ENCODE measurements around the gene SEC61A2. TPM values are rescaled to one million over a fixed set of nuclear protein-coding genes. Genes with fewer than 3 reads are reported as not detected.

The SEC61A2 gene
- total and polyA plus RNA-seq, 2 donors (not counting 1 experiment from before 2014, with no cell fraction given): 10.7 to 20.2 TPM

- H3K27ac ChIP-seq (ENCODE audit: low read length in 2 of 2): no peak overlapping the region
- H3K36me3 ChIP-seq (replicated peaks in 1 of 2; ENCODE audit: control extremely low read depth in 1 of 2, control insufficient read depth in 1 of 2, extremely low read depth in 1 of 2, insufficient read depth in 2 of 2, low read length in 1 of 2): peaks cover 6 to 33% of the 10 kb centered on the region in 2 experiments
- TF ChIP-seq EZH2 (IDR thresholded peaks at IDR 0.05; ENCODE audit: borderline replicate concordance, insufficient read depth, low read depth, low read length, poor library complexity, severe bottlenecking) (no peak), CTCF (IDR thresholded peaks at IDR 0.05) (no peak)
- no peaks in the 10 kb centered on the region for H3K9me3 ChIP-seq (ENCODE audit: control extremely low read depth in 1 of 3, control insufficient read depth in 2 of 3, insufficient read depth in 1 of 3, low read length in 2 of 3)
- intact Hi-C loops (cut with micrococcal nuclease): no loop called here
- H3K4me3 ChIP-seq (ENCODE audit: control extremely low read depth in 1 of 5, extremely low read depth in 1 of 5, insufficient read depth in 1 of 5, low read depth in 2 of 5, low read length in 4 of 5): no peak overlapping the region
- H4K20me1 ChIP-seq (ENCODE audit: control insufficient read depth, insufficient read depth, low read length, poor library complexity, severe bottlenecking): peaks cover 8% of the 10 kb centered on the region
- 78% methylated on average over 6 of the region's 8 CpGs for WGBS (ENCODE audit: insufficient coverage)
- H3K4me1 ChIP-seq (ENCODE audit: control insufficient read depth in 2 of 2, insufficient read depth in 2 of 2, low read length in 2 of 2): no peaks in the 10 kb centered on the region
- no peak for ATAC-seq (ENCODE audit: low read depth)
- ChIA-PET POLR2A (interaction anchor here (0.6 kb wide), 1 partner anchor 142 kb away, joined by 8 read pairs; no protein-coding TSS in a partner anchor), CTCF (interaction anchor here (0.7 kb wide), 1 partner anchor 220 kb away, joined by 4 read pairs; no protein-coding TSS in a partner anchor)
- no peak overlapping the region for H3K4me3 Mint-ChIP-seq
- DNase-seq: no peak
- H3K27me3 ChIP-seq (replicated peaks in 1 of 4; ENCODE audit: control extremely low read depth in 1 of 4, control insufficient read depth in 3 of 4, insufficient read depth in 4 of 4, low read length in 3 of 4): no peaks in the 10 kb centered on the region
- H3K79me2 ChIP-seq (ENCODE audit: control insufficient read depth, insufficient read depth, low read length): peaks cover 46% of the 10 kb centered on the region
- no peak overlapping the region for H3K9ac ChIP-seq (ENCODE audit: low read length)
- peaks cover 5% of the 10 kb centered on the region for H3K4me1 Mint-ChIP-seq
- no peaks in the 10 kb centered on the region for H3K9me3 Mint-ChIP-seq (ENCODE audit: insufficient read depth)
- no peak overlapping the region for H3K27ac Mint-ChIP-seq
- no peak overlapping the region for H3K4me2 ChIP-seq (replicated peaks; ENCODE audit: low read depth, low read length, poor library complexity, severe bottlenecking)
- no peak overlapping the region for H2AFZ ChIP-seq (ENCODE audit: insufficient read depth, low read depth, low read length, poor library complexity, severe bottlenecking)
- no peaks in the 10 kb centered on the region for H3K27me3 Mint-ChIP-seq
Observed at GRCh38 chr10:12186323-12186722, 56.8 kb downstream of the SEC61A2 start.

GRCh38 chr10:12187321-12187905 is 57.9 kb downstream of the SEC61A2 start:
- intact Hi-C loops (cut with micrococcal nuclease): no loop called here
- DNase-seq: no peak
- ChIA-PET POLR2A (no interaction called here), CTCF (no interaction called here)
- Histone ChIP-seq H3K9me3 (ENCODE audit: control extremely low read depth in 1 of 3, control insufficient read depth in 2 of 3, insufficient read depth in 1 of 3, low read length in 2 of 3) (no peaks in the 10 kb centered on the region), H3K27me3 (replicated peaks in 1 of 4; ENCODE audit: control extremely low read depth in 1 of 4, control insufficient read depth in 3 of 4, insufficient read depth in 4 of 4, low read length in 3 of 4) (no peaks in the 10 kb centered on the region), H3K36me3 (replicated peaks in 1 of 2; ENCODE audit: control extremely low read depth in 1 of 2, control insufficient read depth in 1 of 2, extremely low read depth in 1 of 2, insufficient read depth in 2 of 2, low read length in 1 of 2) (peaks cover 6 to 33% of the 10 kb centered on the region in 2 experiments), H2AFZ (ENCODE audit: insufficient read depth, low read depth, low read length, poor library complexity, severe bottlenecking) (no peak overlapping the region), H3K4me1 (ENCODE audit: control insufficient read depth in 2 of 2, insufficient read depth in 2 of 2, low read length in 2 of 2) (no peaks in the 10 kb centered on the region), H4K20me1 (ENCODE audit: control insufficient read depth, insufficient read depth, low read length, poor library complexity, severe bottlenecking) (peaks cover 15% of the 10 kb centered on the region), H3K4me3 (ENCODE audit: control extremely low read depth in 1 of 5, extremely low read depth in 1 of 5, insufficient read depth in 1 of 5, low read depth in 2 of 5, low read length in 4 of 5) (no peak overlapping the region), H3K27ac (ENCODE audit: low read length in 2 of 2) (no peak overlapping the region), H3K79me2 (ENCODE audit: control insufficient read depth, insufficient read depth, low read length) (peaks cover 56% of the 10 kb centered on the region), H3K9ac (ENCODE audit: low read length) (no peak overlapping the region), H3K4me2 (replicated peaks; ENCODE audit: low read depth, low read length, poor library complexity, severe bottlenecking) (no peak overlapping the region)
- Mint-ChIP-seq H3K9me3 (ENCODE audit: insufficient read depth) (no peaks in the 10 kb centered on the region), H3K27ac (no peak overlapping the region), H3K4me3 (no peak overlapping the region), H3K4me1 (peaks cover 5% of the 10 kb centered on the region), H3K27me3 (no peaks in the 10 kb centered on the region)
- TF ChIP-seq CTCF (IDR thresholded peaks at IDR 0.05) (no peak), EZH2 (IDR thresholded peaks at IDR 0.05; ENCODE audit: borderline replicate concordance, insufficient read depth, low read depth, low read length, poor library complexity, severe bottlenecking) (no peak)
- WGBS (ENCODE audit: insufficient coverage): 100% methylated on average over 1 of the region's 5 CpGs
- no peak for ATAC-seq (ENCODE audit: low read depth)

Measured in B cell (primary cell).